Mesothelial cell of epicardium (in vitro differentiated cells): Measurements from ENCODE around the gene FAM81B. TPM values are rescaled to one million over a fixed set of nuclear protein-coding genes. Genes with fewer than 3 reads are reported as not detected.
"Not testable (repeated sequence)": the region's sequence is repeated elsewhere in the genome, so short reads cannot be mapped to it uniquely, and the experiment has no call there.

Experiments used
- DNase-seq, 2 experiments: peaks; one replicate each; pipeline ENCODE4 v3.0.0; 2021; ENCODE audit warnings: low spot score in 2 of 2; ENCODE audit not compliant: unreplicated experiment in 2 of 2
- H3K27ac Mint-ChIP-seq: 2 replicates; pipeline ENCODE4 v1.8.0; 2021; ENCODE audit warnings: mixed read lengths
- H3K27me3 Mint-ChIP-seq: 2 replicates; pipeline ENCODE4 v1.8.0; 2021; ENCODE audit warnings: low read depth, mixed read lengths
- H3K36me3 Mint-ChIP-seq: 2 replicates; pipeline ENCODE4 v1.8.0; 2021; ENCODE audit warnings: mixed read lengths
- H3K4me1 Mint-ChIP-seq: 2 replicates; pipeline ENCODE4 v1.8.0; 2021; ENCODE audit warnings: mixed read lengths
- H3K4me3 Mint-ChIP-seq: 2 replicates; pipeline ENCODE4 v1.8.0; 2021; ENCODE audit warnings: mild to moderate bottlenecking, moderate library complexity, mixed read lengths
- H3K9me3 Mint-ChIP-seq: 2 replicates; pipeline ENCODE4 v1.8.0; 2021; ENCODE audit warnings: mixed read lengths
- total RNA-seq: library from RNA; stranded (reverse); gene quantifications from 3 replicates; pipeline ENCODE4 v1.2.1, GENCODE V29; 2021
- TF ChIP-seq, protein P1 (sequence below): fragments of 200-600 bp; sonication (generic); IDR thresholded peaks from one replicate; pipeline ENCODE4 v1.5.0; 2021; ENCODE audit warnings: antibody characterized with exemption; ENCODE audit not compliant: unreplicated experiment

The FAM81B gene
- total RNA-seq, 1 donor from 2014 or later, result 4.0 TPM

GRCh38 chr5:95358848-95359247 lies 32.3 kb upstream of the FAM81B start:
- Mint-ChIP-seq H3K36me3 (peaks cover 8% of the 10 kb centered on the region), H3K4me1 (no peaks in the 10 kb centered on the region), H3K27me3 (no peaks in the 10 kb centered on the region), H3K4me3 (no peak overlapping the region), H3K27ac (no peak overlapping the region), H3K9me3 (peaks cover 32% of the 10 kb centered on the region)
- DNase-seq, result no peak
- TF ChIP-seq, protein P1, sequence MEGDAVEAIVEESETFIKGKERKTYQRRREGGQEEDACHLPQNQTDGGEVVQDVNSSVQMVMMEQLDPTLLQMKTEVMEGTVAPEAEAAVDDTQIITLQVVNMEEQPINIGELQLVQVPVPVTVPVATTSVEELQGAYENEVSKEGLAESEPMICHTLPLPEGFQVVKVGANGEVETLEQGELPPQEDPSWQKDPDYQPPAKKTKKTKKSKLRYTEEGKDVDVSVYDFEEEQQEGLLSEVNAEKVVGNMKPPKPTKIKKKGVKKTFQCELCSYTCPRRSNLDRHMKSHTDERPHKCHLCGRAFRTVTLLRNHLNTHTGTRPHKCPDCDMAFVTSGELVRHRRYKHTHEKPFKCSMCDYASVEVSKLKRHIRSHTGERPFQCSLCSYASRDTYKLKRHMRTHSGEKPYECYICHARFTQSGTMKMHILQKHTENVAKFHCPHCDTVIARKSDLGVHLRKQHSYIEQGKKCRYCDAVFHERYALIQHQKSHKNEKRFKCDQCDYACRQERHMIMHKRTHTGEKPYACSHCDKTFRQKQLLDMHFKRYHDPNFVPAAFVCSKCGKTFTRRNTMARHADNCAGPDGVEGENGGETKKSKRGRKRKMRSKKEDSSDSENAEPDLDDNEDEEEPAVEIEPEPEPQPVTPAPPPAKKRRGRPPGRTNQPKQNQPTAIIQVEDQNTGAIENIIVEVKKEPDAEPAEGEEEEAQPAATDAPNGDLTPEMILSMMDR, result no peak

DNA sequence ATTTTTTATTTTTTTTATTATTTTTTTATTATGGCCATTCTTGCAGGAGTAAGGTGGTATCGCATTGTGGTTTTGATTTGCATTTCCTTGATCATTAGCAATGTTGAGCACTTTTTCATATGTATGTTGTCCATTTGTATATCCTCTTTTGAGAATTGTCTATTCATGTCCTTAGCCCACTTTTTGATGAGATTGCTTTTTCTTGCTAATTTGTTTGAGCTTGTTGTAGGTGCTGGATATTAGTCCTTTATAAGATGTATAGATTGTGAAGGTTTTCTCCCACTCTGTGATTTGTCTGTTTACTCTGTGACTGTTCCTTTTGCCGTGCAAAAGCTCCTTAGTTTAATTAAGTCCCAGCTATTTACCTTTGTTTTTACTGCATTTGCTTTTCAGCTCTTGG lies 30.5 kb upstream of the FAM81B start:
- H3K36me3 Mint-ChIP-seq, result peaks cover 13% of the 10 kb centered on the region
- H3K4me3 Mint-ChIP-seq, DNase-seq, H3K4me1 Mint-ChIP-seq, H3K27ac Mint-ChIP-seq, H3K27me3 Mint-ChIP-seq: not testable (repeated sequence)
- peaks cover 48% of the 10 kb centered on the region for H3K9me3 Mint-ChIP-seq

DNA sequence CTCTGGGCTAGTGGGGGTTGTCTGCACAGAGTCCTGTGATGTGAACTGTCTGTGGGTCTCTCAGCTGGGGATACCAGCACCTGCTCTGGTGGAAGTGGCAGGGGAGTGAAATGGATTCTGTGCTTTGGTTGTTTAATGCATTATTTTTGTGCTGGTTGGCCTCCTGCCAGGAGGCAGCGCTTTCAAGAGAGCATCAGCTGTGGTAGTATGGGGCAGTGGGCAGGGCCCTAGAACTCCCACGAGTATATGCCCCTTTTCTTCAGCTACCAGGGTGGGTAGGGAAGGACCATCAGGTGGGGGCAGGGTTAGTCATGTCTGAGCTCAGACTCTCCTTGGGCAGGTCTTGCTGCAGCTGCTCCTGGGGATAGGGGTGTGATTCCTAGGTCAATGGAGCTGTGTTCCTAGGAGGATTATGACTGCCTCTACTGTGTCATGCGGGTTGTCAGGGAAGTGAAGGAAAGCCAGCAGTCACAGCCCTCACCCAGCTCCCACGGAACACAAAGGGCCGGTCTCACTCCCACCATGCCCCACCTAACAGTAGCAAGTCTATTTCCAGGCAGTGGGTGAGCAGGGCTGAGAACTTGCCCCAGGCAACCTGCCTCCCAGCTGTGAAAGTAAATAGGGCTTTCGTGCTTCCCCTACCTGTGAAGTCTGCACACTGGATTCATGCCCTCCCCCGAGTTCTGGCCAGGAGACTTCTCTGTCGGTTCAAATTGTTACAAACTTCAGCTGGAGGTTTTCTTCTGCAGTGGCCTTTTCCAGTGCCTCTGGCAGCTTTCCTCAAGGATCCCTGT lies 25.7 kb upstream of the FAM81B start:
- peaks cover 48% of the 10 kb centered on the region for H3K9me3 Mint-ChIP-seq
- peaks cover 13% of the 10 kb centered on the region for H3K36me3 Mint-ChIP-seq
- no peak overlapping the region for H3K4me3 Mint-ChIP-seq
- H3K4me1 Mint-ChIP-seq, result peaks cover 14% of the 10 kb centered on the region
- no peak overlapping the region for H3K27ac Mint-ChIP-seq
- TF ChIP-seq, protein P1, result no peak
- no peaks in the 10 kb centered on the region for H3K27me3 Mint-ChIP-seq
- DNase-seq, result no peak

DNA sequence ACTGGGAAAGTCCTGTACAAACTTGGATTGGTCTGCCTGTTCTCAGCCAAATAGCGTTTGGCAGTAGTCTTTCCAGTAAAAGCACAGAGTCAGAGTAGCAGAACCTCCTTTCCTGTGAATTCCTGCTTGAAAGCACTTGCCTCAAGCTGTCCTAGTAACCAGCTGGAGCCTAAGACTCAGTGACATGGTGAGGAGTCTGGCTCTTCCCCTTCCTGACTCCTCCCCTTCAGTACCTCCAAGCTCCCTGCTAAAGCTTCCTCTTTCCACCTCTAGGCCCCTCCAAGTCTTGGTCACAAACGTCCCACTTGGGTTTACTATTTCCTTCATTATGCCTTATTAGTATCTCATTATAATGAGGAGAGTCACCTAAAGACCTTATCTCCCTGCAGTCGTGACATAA lies 21.4 kb upstream of the FAM81B start:
- Mint-ChIP-seq H3K9me3 (peaks cover 6% of the 10 kb centered on the region), H3K36me3 (peaks cover 4% of the 10 kb centered on the region), H3K27ac (peak overlapping the region; percentile 85), H3K4me1 (peaks cover 23% of the 10 kb centered on the region), H3K27me3 (no peaks in the 10 kb centered on the region), H3K4me3 (no peak overlapping the region)
- no peak for DNase-seq
- TF ChIP-seq, protein P1, result no peak

GRCh38 chr5:95374061-95374460 lies 17.1 kb upstream of the FAM81B start:
- TF ChIP-seq, protein P1, result no peak
- Mint-ChIP-seq H3K36me3 (no peaks in the 10 kb centered on the region), H3K4me3 (no peak overlapping the region), H3K4me1 (peaks cover 24% of the 10 kb centered on the region), H3K9me3 (peaks cover 3% of the 10 kb centered on the region), H3K27me3 (no peaks in the 10 kb centered on the region), H3K27ac (no peak overlapping the region)
- no peak for DNase-seq

GRCh38 chr5:95375591-95375990 lies 15.6 kb upstream of the FAM81B start:
- Mint-ChIP-seq H3K27me3 (no peaks in the 10 kb centered on the region), H3K4me3 (no peak overlapping the region), H3K36me3 (peaks cover 6% of the 10 kb centered on the region), H3K27ac (no peak overlapping the region), H3K4me1 (peaks cover 13% of the 10 kb centered on the region), H3K9me3 (peaks cover 15% of the 10 kb centered on the region)
- DNase-seq, result no peak
- TF ChIP-seq, protein P1, result no peak
